ENCODE results near the gene PDE6B.
"Not testable (repeated sequence)": the region's sequence is repeated elsewhere in the genome, so short reads cannot be mapped to it uniquely, and the experiment has no call there.

PDE6B gene

GRCh38 chr4:589219-589963 lies 36.0 kb upstream of the PDE6B start:
- H3K4me3 ChIP-seq (replicated peaks in 1 of 2; ENCODE audit: low read depth in 2 of 2, low read length in 2 of 2) = no peak overlapping the region
- no peak for DNase-seq (ENCODE audit: low read depth in 2 of 2)
- no peak for TF ChIP-seq CTCF (IDR thresholded peaks at IDR 0.05; ENCODE audit: low read depth, low read length)

- no peak overlapping the region for H3K4me3 ChIP-seq (replicated peaks in 1 of 2; ENCODE audit: low read depth in 2 of 2, low read length in 2 of 2)
- TF ChIP-seq CTCF (IDR thresholded peaks at IDR 0.05; ENCODE audit: low read depth, low read length) = no peak
- no peak for DNase-seq (ENCODE audit: low read depth in 2 of 2)
Measured at GRCh38 chr4:590313-590841, 35.0 kb upstream of the PDE6B start.

GRCh38 chr4:592178-592577 lies 33.2 kb upstream of the PDE6B start:
- not testable (repeated sequence) for H3K4me3 ChIP-seq (replicated peaks in 1 of 2; ENCODE audit: low read depth in 2 of 2, low read length in 2 of 2); DNase-seq (ENCODE audit: low read depth in 2 of 2)

GRCh38 chr4:592825-593520 lies 32.4 kb upstream of the PDE6B start:
- DNase-seq (ENCODE audit: low read depth in 2 of 2) = no peak
- TF ChIP-seq CTCF (IDR thresholded peaks at IDR 0.05; ENCODE audit: low read depth, low read length) = no peak
- no peak overlapping the region for H3K4me3 ChIP-seq (replicated peaks in 1 of 2; ENCODE audit: low read depth in 2 of 2, low read length in 2 of 2)

- TF ChIP-seq CTCF (IDR thresholded peaks at IDR 0.05; ENCODE audit: low read depth, low read length) = no peak
- H3K4me3 ChIP-seq (replicated peaks in 1 of 2; ENCODE audit: low read depth in 2 of 2, low read length in 2 of 2) = no peak overlapping the region
- DNase-seq (ENCODE audit: low read depth in 2 of 2) = no peak
Measured at GRCh38 chr4:598925-599324, 26.4 kb upstream of the PDE6B start.

GRCh38 chr4:600166-600565 lies 25.2 kb upstream of the PDE6B start:
- H3K4me3 ChIP-seq (replicated peaks in 1 of 2; ENCODE audit: low read depth in 2 of 2, low read length in 2 of 2) = no peak overlapping the region
- no peak for TF ChIP-seq CTCF (IDR thresholded peaks at IDR 0.05; ENCODE audit: low read depth, low read length)
- DNase-seq (ENCODE audit: low read depth in 2 of 2) = no peak

GRCh38 chr4:600850-601515 lies 24.4 kb upstream of the PDE6B start:
- peak in 1 of 2 donors; percentile 23 for DNase-seq (ENCODE audit: low read depth in 2 of 2)
- H3K4me3 ChIP-seq (replicated peaks in 1 of 2; ENCODE audit: low read depth in 2 of 2, low read length in 2 of 2) = no peak overlapping the region
- no peak for TF ChIP-seq CTCF (IDR thresholded peaks at IDR 0.05; ENCODE audit: low read depth, low read length)

Data from cardiac fibroblast (primary cell).